Activated CD4-positive, CD25-positive, alpha-beta regulatory T cell treated with anti-CD3 and anti-CD28 coated beads, Interleukin-2, amount 50 U/mL, for 16 hours (primary cell): ENCODE results near the gene BTBD16.

ENCODE experiments used
- DNase-seq: peaks from one replicate; pipeline ENCODE4 v3.0.0-alpha.2; 2020; ENCODE audit warnings: low read depth, low spot score

BTBD16 gene

DNA sequence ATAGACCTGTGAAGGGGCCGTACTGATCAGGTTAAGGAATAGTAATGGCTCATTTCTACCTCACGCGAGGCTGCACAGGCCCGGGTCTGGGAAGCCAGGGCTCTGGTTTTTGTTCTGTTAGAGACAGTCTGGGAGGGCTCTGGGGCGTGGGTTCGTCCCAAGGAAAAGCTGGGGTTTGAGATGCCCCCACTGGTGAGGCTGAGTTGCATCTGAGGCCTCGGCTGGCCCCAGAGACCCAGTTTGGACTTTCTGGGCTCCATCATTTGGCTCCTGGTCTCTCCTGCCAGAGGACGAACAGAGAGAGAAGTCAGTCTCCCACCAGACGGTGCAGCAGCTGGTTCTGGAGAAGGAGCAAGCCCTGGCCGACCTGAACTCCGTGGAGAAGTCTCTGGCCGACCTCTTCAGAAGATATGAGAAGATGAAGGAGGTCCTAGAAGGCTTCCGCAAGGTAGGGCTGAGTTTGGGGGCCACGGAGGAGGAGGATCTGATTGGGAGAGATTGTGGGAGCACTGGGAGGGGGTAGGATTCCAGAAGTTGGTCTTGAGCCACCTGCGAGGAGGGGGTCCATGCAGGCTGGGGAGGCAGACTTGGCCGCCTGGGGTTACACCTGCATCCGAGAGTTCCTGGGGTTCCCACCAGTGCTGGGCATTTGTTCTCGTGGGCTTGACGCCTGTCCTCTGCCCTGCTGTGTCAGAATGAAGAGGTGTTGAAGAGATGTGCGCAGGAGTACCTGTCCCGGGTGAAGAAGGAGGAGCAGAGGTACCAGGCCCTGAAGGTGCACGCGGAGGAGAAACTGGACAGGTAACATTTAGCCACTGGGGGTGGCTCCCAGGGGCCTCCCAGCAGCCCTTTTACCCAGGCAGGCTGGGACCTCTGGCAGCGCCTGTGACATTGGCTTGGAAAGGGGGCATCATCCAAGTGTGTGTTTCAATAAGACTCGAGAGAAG, 22.5 kb upstream of the BTBD16 start:
- DNase-seq = no peak

DNA sequence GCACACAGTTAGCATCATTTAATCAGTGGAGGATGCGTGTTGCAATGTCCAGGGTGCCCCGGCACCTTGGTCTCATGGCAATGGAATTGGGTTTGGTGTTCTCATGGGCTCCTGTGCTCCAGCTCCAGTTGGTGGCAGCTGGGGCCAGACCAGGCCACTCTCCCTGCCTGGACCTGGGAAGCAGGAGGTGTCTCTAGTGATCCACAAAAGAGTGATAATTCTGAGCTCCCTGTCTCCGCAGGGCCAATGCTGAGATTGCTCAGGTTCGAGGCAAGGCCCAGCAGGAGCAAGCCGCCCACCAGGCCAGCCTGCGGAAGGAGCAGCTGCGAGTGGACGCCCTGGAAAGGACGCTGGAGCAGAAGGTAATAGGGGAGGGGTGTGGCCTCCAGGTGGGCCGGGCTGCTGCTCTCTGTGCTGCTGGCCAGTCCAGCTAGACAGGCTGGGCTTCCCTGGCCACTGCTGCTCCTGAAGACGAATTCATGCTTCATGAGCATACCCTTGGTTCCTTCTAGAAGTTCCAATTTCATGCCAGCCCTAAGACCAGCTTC, 21.7 kb upstream of the BTBD16 start:
- DNase-seq = no peak

DNA sequence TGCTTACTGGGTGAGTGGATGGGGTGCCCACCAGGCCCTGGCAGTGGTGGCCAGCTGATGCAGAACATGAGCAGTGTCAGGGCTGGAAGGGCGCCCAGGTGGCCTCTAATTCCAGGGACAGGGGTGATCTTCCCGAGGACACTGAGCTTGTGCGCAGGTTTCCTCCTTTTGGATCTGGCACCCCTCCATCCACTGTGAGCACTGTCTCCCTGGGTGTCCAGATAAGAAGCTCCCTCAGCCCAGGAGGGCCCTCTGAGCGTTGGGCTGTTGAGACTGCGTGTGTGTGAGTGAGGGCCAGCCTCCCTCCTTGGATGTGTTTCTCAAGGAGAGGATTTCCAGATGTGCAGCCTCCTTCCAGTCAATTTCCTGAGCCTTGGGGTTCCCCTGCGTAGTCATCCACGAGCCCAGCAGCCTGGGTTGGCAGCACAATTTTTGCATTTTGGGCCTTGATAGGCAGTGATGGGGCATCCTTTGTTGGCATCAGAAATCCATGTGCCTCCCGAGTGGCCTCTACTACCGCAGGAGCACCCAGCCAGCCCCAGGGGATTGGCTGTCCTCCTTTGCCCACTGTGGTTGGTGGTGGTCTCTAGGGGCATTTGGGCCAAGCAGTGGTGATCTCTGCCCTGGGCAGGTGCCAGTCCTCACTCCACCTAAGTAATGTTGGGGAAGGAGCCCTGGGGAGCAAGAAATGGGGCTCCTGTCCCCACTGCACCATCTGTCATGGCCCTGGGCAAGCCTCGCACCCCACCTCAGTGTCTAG, 20.9 kb upstream of the BTBD16 start:
- DNase-seq = no peak

DNA sequence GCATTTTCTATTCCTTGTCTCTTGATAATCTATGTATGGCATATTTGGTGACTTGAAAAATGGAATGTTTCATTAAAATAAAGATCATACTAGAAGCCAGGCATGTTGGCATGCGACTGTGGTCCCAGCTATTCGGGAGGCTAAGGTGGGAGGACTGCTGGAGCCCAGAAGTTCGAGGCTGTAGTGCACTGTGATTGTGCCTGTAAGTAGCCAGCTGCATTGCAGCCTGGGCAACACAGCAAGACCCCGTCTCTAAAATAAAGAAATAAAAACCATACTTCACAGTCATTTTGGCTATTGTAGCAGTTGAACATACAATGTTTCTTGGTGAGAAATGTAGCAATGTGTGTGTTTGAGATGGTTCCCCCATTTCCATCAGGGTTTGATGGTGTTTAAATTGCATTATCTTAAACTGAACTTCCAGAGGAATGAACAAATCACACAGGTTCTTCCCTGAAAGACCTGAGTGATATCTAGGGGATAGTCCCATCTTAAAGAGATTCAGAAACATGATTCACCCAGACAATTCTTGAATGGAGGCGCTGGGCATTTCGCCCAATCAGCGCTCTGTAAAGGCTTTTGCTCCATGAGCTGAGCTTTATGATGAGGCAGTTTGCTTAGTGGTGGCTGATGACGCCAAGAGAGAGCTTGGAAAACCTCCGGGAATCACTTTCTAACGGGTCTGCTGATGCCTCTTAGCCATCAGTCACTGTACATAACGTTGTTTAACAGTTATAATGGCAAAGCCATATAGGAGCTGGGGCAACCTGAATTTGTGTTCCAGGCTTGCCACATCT, 19.4 kb upstream of the BTBD16 start:
- no peak for DNase-seq

DNA sequence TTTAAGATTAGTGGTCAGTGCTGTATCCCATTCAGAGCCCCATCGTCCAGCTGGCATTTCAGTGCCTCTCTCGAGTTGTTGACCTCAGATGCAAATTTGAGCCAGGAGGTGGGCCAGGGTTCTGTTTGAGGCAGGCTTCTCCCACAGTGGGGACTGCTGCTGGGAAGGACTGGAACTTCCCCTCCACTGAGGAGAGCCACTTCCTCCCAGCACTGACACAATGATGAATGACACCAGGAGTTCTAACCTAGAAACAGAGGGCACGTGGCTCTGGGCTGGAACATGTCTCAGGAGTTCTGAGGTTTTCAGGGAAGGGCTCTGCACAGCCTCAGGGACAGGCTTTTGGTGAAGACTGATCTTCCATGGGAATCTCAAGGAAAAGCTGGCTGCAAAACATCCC, 18.3 kb upstream of the BTBD16 start:
- no peak for DNase-seq

DNA sequence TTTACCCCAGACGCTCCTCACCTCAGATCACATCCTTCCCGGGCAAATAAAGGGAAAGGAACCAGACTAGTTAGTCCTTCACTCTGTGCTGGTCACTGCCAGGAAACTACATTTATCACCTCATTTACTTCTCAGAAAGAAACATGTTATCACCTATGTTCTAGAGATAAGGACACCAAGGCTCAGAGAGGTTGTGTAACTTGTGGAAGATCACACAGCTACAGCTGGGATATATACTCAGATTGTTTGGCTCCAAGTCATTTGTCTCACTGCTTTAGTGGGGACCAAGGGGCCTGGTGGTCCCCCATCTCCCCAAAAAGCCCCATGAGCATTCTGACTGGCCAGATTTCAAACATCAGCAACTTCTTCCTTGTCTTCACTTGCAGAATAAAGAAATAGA, 17.5 kb upstream of the BTBD16 start:
- no peak for DNase-seq

DNA sequence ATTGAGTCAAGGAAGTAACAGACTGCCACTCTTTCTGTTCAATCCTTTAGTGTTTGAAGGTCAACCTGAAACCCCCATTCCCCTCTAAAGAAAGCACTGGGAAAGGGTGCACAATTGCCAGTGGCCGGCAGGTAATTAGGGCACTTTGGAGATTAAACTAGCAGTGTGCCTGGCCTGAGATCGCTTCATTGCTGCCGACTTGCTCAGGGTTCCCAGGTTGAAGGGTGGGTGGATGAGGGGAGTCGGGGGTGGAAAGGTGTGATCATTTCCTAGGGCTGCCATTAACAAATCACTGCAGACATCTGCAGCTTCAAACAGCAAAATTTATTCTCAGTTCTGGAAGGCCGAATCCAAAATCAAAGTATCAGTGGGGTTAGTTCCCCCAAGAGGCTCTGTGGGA, 16.3 kb upstream of the BTBD16 start:
- DNase-seq = no peak

DNA sequence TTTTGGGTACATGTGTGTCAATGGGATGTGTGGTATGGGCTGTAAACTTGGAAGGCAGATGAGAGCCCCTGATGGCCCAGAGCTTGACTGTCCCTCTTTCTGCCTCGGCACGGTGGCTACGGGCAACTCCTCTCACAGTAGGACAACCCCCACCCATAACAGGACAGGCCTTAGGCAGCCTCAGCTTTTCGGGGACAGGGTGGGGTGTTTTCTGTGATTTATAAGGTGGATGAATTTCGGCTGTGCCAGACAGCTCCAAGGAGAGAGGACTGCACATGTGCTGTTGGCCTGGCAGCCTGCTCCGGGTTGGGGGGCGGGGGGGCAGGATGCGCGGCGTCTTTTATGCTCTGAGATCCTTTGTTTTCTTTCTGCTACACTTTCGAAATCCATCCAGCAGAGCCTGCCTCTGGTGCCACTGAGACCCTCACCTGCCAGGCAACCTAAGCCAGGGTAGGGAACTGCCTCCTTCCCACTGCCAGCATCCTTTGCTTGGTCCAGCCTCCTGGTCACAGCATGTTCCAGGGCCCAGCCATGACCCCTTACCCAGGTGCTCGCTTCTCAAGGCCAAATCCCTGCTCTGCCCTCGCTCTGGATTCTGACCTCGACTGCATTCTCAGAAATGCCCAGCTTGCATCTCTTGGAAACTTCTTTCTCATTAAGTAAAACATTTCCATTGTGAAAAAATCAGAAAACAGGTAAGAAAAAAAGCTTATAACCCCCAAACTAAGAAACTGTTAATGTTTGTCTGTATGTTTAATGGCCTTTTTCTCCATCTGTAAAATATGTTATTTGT, 15.4 kb upstream of the BTBD16 start:
- DNase-seq = no peak

DNA sequence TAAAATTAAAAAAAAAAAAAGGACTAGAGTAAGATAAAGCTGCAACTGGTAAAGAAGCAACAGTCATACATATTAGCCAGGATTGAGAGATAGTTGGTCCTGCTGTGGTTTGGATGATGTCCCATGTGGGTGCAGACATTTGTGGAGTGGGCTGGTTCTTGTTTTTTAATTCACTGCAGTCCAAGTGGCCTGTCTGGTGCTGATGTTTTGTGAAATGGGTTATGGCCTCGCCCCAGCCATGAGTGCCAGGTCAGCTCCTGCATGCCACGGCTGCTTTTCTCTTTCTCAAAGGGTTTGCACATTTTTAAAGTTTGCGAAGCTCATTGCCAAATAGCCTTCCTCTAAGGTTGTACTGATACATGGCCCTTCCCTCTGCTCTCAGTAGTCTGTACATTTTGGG, 14.1 kb upstream of the BTBD16 start:
- DNase-seq = no peak

DNA sequence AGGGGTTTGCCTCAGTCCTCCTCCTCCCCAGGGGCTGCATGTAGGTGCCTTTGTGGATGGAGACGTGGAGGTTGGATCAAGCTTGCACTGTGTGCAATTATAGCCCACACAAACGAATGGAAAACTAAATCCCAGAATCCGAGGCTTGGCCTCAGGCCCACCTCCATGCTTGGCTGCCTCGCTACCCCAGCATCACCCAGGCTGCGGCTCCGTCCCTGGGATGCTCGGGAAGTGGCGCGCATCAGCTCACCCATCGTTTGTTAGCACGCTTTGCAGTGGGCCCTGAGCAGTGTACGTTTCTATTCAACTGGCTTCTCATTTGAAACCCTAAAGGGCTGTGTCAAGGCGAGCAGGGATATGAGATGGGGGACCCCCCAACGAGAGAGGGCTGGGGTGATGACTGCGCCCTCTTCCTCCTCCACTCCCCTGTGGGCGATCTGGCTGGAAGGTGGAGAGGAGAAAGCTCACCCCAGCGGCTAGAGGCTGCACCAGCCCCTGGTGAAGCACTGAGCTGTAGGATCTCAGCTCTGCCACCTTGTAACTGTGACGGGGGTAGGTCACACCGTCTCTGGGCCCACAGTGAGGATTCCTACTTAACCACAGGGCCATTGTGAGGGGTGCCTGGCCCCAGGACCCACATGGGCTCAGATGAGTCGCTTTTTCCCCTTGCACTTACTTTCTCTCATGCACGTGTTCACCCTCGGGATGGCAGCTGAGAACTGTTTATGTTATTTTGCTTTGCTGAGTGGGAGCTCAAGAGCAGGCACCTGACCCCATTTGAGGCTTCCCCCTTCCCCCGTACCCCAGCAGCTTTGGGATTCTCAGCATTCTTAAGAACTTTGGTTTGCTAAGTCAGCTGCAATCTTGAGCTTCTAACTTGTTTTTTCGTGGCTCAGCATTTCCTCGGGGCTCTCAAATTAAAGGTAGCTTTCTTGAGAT, 12.7 kb upstream of the BTBD16 start:
- no peak for DNase-seq

DNA sequence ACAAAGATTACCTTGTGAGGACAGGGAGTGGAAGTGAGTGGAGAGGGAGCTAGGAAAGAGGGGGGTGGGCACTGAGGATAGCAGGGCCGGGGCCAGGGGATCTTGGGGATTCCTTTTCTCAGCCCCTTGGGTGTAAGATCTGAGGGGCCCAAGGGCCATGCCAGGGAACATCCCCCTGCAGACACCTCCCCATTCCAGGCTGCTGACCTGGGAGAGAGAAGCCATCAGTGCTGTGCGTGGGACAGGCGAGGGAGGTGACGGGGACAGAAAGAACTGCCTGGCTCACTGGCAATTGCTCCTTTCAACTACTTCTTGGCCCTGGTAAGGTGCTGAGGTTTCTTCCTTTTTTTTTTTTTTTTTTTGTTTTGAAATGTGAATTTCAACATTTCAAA, 12.0 kb upstream of the BTBD16 start:
- no peak for DNase-seq

DNA sequence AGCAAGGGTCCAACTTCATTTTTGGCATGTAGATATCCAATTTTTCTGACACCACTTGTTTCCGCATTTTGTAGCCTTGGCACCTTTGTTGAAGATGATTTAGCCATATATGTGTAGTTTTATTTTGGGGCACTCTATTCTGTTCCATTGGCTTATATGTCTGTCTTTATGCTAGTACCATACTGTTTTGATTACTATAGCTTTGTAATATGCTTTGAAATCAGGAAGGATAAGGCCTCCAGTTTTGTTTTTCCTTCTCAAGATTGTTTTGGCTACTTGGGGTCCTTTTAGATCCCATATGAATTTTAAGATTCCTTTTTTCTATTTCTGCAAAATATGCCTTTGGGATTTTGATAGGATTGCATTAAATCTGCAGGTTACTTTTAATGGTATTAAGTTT, 9.5 kb upstream of the BTBD16 start:
- no peak for DNase-seq

DNA sequence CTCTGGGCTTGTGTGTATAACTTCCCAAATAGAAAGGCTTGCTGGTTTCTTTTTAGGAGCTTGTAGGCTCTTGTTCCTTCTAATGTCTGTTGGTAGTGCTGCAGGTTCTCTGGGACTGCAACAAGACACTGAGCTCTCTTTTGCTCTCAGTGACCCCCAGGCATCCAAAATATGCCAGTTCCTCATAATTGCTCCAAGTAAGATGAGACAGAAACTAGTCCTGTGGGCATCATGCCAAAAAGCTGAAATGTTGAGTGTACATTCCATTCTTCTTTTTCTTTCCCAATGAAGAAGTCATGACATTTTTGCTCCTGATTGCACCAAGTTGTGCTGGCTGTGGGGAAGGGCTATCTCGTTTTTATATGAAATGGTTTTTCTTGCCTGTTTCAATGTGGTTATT, 7.1 kb upstream of the BTBD16 start:
- DNase-seq = no peak

DNA sequence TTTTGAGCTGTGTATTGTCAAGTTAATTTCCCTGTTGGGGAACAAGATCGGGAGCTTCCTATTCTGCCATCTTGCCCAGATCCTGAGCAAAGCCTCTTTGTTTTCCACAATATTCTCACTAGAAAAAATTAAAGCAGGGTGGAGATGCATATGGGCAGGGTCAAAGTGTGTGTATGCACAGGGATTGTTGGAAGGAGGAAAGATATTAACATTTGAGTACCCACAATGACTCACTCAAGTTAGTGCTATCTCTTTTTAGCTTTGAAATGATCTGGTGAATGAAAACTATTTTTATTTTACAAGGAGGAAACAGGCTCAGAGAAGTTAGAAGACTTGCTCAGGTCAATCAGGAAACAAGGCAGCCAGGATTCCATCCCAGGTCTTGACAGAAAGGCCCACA, 6.7 kb upstream of the BTBD16 start:
- DNase-seq = no peak

DNA sequence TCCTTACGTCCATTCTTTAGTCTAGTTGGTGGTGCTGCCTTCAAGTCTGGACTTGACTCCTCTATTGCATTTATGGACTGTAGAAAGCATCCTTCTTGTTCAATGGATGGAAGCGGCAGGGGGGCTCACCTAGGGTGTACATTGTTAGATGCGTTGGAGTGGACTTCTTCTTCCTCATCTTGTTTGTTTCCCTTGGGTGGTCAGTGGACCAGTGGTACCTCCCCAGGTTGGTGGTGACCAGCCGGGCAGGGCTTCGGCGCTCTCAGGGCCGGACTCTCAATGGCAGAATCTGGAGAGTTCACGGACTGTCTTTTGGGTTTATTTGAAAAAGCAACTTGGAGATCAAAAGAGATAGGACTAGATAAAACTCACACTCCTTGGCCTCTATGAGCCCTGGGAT, 6.2 kb upstream of the BTBD16 start:
- no peak for DNase-seq

DNA sequence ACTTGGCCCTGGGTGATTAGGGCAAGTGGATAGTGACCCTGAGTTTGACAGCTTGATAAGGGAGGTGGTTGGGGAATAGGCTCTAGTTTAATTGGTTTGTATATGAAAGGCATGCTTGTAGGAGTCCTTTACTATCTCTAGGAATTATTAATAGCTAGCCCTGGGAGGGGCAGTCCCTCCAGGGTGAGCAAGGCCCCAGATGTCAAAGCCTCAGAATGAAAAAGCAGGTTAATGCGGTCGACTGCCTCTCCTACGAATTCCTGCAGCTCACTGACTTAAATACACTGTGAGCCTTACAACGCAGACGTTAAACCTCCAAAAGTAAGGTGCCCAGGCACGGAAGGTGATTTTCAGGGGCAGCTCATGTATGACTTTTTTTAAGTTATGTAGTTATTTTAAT, 5.2 kb upstream of the BTBD16 start:
- DNase-seq = no peak

DNA sequence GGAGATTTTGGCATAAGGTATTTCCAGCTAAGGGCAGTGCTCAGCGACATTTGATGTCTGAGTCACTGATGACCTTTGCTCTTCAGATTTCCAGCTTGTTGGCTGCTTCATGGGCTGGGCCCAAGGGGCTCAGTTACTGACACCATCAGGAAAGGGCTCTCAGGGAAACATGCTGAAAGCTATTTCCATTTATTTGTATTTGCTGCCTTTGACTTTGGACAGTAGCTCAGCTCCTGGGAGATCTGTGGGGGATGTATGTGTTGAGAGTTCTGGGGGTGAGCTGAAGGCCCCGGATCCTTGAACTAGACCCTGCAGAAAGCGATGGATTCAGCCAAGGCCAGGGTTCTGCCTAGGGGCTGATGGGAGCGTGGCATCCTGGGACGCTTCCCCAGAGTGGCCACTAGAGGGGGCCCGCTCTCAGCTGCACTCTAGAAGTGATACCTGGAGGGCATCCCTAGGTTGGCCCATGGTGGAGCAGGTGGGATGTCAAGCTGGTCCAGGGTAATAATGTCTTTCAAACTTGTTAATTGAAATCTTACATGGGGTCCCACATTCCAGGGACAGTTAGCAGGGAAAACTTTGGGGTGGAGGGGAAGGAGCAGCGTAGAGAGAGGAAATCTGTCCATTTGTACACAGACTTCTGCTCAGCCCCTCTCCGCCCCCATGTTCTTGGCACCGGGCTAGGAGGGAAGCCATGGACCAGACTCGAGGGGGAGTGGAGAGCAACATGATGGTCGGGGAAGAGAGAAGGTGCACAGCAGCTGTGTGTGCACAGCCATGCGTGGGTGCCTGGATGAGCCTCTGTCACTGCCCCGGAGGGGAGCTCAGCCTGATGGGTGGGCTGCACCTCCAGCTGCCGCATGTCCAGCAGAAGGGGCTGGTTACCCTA, 3.0 kb upstream of the BTBD16 start:
- peak; percentile 11 for DNase-seq

DNA sequence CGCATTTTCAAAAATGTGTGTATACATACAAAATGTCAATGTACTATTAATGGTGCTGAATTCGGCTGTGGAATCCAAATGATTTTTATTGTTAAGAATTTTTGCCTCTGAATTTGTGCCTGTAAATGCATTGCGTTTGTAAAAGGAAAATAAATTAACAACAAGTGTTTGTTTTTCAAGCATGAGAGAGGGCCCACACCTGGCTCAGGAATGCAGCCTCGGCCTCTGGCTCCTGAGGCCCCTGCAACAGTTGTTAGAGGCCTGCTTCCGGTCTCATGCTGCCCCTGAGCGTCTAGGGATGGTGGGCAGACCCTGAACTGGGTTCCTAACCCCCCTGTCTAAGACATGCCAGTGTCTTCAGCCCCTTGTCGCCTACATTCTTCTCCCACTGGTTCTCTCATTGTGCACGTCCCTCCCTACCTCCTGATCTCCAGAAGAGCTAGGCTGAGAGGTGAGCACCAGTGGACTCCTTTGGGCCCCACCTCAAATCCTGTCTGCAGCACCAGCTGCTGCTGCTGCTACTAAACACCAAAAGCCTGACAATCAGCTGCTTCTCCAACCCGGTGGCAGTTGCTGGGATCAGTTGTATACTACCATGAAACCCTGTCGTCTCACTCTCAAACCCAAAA, 1.9 kb upstream of the BTBD16 start:
- no peak for DNase-seq
